Activated CD8-positive, alpha-beta memory T cell treated with anti-CD3 and anti-CD28 coated beads for 24 hours (primary cell): ENCODE measurements around the gene SPO11.
"Not testable (repeated sequence)": the region's sequence is repeated elsewhere in the genome, so short reads cannot be mapped to it uniquely, and the experiment has no call there.

Experiments
- DNase-seq: peaks from one replicate; pipeline ENCODE4 v3.0.0-alpha.2; 2020

Gene SPO11

DNA sequence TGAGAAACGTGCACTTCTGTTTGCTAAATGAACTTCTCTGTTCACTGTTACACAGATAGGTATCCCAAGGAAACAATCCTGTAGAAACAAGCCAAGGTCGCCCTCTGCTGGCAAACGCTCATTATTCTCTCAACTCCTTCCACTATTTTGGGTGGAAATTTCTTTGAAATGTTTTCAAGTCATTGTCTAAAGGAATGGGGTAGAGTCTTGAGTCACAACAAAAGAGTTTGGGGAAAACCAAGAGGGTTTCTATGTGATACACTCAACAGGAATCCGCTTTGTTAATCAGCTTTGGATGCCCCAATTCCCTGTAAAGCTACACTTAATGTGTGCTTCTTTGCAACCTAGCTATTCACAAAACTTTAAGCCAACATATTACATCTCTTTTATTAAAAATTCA is 16.9 kb downstream of the SPO11 start:
- peak; percentile 83 for DNase-seq

DNA sequence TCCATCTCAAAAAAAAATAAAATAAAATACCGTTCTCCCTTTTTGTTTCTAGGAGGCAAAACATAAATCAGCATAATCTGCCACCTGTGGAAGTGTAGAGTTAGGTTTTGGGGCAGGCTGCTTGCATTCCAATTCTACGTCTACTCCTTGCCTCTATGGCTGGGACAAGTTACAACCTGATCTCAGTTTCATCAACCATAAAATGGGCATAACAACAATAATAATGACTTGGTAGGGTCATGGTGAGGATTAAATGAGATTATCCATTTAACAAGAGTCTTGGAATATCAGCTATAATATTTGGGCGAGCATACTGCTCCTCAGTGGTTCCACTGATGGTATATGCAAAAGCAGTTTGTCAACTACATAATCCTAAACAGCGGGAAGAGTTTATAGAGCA is 17.8 kb downstream of the SPO11 start:
- no peak for DNase-seq

DNA sequence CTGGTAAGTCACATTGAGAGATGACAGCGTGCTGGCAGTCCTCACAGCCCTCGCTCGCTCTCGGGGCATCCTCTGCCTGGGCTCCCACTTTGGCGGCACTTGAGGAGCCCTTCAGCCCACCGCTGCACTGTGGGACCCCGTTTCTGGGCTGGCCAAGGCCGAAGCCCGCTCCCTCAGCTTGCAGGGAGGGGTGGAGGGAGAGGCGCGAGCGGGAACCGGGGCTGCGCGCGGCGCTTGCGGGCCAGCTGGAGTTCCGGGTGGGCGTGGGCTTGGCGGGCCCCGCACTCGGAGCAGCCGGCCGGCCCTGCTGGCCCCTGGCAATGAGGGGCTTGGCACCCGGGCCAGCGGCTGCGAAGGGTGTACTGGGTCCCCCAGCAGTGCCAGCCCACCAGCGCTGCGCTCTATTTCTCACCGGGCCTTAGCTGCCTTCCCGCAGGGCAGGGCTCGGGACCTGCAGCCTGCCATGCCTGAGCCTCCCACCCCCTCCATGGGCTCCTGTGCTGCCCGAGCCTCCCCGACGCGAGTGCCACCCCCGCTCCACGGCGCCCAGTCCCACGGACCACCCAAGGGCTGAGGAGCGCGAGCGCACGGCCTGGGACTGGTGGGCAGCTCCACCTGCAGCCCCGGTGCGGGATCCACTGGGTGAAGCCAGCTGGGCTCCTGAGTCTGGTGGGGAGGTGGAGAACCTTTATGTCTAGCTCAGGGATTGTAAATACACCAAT is 18.8 kb downstream of the SPO11 start:
- not testable (repeated sequence) for DNase-seq

DNA sequence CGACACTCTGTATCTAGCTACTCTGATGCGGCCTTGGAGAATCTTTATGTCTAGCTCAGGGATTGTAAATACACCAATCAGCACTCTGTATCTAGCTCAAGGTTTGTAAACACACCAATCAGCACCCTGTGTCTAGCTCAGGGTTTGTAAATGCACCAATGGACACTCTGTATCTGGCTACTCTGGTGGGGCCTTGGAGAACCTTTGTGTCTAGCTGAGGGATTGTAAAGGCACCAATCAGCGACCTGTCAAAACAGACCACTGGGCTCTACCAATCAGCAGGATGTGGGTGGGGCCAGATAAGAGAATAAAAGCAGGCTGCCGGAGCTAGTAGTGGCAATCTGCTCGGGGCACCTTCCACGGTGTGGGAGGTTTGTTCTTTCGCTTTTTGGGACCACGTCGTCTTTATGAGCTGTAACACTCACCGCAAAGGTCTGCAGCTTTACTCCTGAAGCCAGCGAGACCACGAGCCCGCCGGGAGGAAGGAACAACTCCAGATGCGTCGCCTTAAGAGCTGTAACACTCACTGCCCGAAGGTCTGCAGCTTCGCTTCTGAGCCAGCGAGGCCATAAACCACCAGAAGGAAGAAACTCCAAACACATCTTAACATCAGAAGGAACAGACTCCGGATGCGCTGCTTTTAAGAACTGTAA is 19.4 kb downstream of the SPO11 start:
- DNase-seq: not testable (repeated sequence)

DNA sequence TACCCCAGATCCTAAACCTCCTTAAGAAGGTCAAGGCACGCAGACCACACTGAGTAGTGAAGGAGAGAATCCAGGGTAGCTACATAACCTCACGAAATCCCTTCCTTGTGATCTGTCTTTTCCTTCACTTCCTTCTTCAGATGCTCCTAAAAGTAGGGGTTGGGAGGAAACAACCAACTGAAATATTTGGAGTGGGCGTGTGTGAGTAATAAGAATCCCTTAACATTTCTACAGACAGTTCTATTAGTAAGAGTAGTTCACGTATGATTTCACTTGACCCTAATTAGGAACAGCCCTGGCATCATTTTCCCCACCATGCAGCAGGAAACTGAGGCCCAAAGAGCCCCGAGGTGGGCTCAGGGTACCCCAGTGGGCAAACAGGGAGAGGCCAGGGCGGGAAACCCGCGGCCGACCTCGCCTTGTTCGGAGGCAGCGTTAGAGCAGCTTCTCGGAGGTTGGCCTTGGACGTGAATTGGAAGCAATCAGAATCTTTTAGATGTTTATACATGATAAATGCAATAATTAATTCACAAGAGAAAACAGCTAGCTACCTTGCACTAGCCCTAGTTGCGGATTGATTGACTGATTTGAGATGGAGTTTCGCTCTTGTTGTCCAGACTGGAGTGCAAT is 20.6 kb downstream of the SPO11 start:
- DNase-seq: no peak

DNA sequence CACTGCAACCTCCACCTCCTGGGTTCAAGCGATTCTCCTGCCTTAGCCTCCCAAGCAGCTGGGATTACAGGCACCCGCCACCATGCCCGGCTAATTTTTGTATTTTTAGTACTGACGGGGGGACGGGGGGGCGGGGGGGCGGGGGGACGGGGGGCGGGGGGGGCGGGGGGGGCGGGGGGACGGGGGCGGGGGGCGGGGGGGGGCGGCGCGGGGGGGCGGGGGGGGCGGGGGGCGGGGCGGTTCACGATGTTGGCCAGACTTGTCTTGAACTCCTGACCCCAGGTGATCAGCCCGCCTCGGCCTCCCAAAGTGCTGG is 21.1 kb downstream of the SPO11 start:
- DNase-seq: not testable (repeated sequence)

DNA sequence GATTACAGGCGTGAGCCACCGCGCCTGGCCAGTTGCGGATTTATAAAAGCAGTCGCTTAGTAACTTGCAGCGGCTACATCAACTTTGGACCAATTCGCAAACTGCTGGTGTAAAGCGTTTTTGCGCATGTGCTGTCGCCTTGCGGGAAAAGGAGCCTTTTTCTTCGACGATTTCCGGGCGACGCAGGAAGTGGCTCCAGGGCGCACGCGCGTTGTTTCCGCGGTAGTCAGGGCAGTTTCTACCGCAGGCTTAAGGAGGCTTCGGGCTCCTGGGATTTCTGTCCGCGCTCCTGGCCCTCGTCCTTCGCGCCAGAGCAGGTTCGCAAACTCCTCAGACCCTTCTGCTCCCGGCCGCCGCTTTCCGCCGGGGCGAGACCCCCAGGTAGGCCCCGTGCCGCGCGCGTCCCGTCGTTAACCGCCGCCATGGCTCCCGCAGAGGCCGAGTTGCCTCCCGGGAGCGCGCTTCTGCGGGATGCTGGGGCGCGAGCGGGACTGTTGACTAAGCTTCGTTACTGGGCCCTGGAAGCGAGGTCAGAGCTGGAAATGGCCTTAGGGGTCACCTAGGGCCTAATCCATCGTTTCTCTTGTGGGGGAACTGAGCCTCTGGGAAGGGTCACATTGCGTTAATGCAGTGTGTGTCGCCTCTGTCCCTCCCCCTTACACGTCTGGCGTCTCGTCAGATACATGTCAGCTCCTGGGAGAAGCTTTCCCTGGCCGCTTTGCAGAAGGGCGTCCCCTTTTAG is 21.6 kb downstream of the SPO11 start, which contains the start of gene RAE1:
RAE1 (plus strand) TSS at position 214 of the 742 bp plus-strand sequence. CDS start 2,784 bp downstream, outside the sequence.
- peak; percentile 94 for DNase-seq

DNA sequence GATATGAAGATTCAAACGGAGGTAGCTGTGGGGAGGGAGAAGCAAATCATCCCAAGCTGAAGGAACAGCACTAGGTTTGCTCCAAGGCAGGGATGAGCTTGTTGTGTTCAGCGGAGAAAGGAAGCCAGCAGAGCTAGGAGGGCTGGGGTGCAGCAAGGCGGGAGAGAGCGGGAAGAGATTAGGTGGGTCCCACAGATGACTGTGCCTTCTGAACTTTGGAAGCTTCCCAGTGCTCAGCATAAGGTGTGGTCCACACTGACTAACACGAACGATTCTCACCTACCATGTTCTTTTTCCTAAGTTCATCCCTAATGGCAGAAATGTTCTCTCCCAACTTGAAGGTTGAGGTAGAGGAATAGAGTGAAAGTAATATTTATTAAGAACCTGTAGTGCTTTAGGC is 22.7 kb downstream of the SPO11 start:
- DNase-seq: no peak

DNA sequence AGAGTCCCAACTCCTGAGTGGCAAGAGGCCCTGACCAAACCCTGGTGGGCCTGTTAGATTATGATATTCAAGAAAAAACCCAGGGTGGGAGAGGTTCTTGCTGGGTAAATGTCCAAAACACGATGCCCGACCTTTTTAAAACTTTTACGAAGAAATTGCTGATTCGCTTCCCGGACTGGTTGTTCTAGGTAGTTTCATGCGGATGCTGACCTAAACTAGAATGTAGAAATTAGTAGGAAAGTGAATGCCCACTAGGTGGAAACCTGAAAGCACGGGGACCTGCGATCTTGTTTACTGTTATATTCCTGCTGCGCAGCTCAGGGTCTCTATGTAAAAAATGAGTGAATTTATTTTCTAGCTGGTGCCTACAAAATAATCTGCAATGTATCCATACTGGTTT is 23.7 kb downstream of the SPO11 start:
- no peak for DNase-seq

DNA sequence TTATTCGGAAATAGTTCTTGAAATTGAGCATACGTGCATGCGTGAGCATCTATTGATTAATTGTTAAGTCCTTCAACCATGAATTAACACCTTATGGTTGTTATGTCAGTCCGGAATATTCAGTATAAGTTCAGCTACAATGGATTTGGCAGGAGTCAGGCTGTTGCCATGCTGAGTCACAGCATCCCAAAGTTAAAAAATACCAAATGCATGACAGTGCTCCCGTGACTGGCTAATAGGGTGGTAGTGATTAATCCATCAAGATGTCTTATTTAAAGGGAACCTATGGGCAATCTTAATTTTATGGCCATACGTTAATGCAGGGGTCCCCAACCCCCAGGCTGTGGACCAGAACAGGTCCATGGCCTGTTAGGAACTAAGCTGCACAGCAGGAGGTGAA is 31.9 kb downstream of the SPO11 start:
- no peak for DNase-seq

DNA sequence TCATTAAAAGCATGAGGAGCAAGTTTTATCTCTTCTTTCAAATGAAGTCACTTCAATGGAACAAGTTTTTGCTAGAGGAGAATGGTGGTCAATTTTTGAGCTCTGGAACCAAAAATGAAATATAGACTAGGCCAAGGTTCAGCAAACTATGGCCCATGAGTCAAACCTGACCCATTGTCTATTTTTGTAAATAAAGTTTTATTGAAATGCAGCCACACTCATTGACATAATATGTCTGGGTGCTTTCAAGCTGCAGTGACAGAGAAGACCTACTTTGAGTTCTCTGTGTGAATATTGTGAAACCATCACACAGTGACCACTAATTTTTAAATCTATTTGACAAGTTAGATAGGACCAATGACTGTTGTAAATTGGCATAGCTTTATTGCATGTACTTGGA is 34.8 kb downstream of the SPO11 start:
- DNase-seq: no peak

DNA sequence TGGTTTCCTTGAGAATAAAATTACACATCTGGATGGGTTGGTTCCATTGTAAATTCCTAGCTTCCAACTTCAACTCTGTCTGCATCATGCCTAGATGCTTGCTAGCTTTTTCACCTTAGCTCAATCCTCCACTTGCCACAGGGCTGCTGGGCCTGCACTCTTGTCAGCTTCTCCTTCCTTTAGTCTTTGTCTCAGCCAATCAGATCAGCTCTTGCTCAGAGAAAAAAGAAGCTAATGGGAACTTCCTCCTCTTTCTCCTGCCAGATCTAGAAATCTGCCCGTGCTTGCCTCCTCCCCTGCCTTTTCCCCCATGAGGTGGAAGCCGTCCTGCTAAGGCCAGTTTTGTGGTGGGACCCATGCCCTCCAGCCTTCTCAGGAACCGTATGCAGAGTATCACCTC is 40.0 kb downstream of the SPO11 start:
- no peak for DNase-seq

DNA sequence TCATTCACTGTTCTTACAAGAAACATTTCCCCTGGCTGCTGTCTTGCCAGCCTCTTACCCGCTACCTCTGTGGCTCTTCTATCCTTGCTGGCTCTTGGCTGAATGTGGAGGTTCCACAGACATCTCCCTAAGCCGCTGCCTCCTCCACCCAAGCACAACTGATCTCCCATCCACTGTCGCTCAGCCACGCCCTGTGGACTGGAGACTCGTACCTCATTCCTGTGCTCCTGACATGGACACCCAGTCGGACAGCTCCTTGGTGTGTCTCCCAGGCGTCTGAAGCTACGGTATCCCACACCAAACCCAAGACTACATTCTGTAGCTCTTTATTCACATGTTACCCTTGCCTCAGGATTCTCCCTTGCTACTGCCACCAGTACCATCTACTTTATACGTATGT is 40.7 kb downstream of the SPO11 start:
- no peak for DNase-seq

DNA sequence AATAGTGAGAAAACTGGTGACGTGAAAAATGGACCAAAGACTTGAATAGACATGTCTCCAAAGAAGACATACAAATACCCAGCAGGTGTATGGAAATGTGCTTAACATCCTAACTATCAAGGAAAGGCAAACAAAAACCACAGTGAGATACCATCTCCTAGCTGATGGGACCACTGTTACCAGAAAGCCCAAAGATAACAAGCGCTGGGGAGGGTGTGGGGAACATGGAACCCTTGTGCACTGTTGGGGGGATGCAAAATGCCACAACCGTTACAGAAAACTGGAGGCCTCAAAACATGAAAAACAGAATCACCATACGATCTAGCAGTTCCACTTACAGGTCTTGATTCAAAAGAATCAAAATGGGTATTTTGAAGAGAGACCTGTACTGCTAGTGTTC is 41.8 kb downstream of the SPO11 start:
- DNase-seq: no peak

DNA sequence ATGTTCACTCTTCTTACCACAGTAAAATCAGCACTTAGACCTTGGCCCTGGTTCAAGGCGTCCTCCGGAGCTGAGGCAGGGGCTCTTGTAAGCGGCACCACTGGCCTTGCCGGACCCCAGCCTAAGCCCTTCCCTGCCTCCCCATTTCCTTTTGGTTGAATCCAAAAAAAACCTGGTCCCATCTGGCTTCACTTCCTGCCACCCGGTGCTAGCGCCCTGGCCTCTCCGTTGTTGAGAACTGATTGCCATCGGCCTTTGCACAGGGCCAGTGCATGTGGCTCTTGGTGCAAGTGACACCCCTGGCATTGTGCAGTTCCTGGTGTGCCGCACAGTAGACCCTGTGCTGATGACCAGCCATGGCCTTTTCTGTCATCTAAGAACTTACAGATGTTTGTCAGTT is 42.6 kb downstream of the SPO11 start:
- no peak for DNase-seq

DNA sequence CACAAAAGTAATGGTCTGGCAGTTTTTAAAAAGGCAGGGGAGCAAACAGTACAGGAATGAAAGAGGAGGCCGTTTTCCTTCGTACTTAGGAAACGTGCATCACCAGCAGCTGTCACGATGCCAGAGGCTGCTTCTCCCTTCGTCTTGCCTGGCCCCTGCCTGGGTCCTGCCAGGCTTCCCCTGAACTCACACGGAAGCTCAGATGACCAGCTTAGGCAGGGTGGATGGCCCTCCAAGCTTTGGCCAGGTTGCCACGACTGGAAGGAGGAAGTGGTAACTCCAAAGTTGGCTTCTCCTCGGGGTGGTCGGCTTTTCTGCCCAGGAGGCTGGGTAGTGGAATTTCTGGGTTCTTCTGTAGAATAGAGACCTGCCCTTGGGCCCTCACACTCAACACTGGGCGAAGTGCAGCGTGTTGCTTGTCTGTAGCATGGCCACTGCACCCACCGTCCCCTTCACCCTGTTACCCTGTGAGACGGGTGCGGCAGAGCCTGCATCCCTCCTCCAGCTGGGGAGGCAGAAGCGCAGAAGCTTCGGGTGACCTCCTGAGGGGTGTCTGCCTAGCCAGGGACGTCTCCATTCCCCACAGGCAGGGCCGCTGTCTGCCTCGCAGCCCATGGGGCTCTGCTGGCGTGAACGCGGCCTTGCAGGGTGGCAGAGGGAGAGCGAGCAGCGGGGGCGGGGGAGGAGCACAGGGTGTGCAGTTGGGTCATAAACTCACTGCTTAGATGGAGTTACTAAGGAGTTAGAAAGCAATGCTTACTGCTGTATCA is 43.2 kb downstream of the SPO11 start:
- no peak for DNase-seq

DNA sequence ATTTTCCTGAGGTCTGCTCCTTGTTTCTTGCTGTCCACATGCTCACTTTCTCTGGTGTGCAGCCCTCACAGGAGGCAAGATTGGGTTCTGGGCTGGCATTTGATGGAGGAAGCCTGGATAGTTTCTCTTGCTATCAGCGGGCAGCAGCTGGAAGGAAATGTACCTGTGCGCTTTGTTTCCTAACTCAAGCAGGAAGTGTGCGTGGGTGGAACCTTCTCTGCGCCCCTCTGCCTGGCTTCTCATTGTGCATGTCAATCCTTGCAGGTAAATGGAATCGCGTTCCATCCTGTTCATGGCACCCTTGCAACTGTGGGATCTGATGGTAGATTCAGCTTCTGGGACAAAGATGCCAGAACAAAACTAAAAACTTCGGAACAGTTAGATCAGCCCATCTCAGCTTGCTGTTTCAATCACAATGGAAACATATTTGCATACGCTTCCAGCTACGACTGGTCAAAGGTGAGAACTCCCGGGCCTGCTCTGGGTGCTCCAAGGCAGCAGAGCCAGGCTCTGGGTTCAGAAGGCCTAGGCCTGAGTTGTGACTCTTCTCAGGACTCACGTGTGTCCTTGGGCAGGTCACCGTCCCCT is 44.8 kb downstream of the SPO11 start:
- DNase-seq: no peak

DNA sequence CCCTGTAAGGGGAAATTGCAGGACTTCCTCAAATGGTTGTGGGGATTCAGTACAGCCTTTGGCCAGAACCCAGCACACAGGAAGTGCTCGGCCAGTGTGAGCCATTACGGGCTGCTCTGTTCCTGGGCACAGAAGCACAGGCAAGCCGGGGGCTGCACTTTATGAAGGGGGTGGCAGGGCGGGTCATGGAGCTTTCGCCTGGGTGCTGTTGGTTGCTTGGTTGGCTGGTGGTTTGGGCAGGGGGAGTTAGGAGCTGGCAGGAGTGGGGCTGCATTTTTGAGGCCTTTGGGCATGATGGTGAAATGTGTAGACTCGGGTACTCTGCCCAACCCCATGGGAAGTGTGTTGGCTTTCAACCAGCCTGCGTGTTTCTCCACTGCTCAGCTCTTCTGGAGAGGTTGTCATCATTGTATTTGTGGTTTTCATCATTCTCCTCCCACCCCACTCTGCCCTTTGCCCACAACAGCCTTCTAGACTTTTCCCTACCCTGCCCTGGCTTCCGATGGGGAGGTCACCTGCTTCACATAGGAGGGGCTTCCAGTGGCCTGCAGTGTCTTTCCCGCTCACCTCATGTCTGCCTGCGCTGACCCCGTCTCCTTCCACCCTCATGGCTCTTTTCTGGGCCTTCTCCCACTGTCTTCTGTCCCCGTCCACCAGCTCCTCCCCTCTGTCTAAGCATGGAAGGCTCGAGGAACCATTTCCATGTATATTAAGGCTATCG is 45.5 kb downstream of the SPO11 start:
- no peak for DNase-seq

DNA sequence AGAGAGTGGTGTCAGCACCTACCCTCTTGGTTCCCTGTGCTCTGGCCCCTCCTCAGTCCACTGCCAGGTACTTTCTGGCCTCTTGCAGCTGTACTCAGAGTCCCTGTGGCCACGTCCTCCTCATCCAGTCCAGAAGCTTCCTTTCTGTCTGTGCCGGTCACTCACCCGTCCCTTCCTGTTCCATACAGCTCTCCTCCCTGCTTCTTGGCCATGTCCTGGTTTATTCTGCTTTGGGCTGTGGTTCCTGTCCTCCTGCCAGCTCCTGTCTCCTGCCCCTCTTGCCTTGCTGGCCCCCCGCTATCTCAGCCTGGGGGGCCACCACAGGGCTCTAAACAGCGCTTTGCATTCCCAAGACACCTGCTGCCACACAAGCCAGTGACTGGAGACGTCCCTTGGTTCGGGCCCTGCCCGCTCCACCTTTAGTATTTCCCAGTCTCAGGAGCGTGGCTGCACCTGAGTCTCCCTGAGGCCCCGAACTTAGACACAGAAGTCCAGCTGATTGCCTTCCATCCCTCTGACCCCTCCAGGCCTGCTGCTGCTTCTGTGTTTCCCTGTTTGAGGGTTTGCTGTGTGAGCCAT is 46.1 kb downstream of the SPO11 start:
- DNase-seq: no peak

DNA sequence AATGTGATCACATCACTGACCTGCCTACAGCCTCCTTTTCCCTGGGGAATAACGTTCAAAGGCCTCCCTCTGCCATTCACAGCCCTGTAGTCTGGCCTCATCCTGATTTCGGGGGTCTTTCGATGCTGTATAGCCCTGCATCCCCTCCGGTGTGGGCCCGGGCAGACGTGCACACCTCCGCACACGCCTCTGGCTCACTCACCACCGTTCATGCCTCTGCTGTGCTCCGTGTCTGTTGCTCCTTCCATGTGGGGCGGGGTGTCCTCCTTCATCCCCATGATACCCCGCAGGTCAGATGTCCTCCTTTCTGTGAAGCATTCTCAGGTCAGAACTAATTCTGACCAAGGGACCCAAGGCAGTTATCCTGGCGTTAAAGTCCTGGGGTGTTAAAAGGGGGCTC is 47.7 kb downstream of the SPO11 start:
- DNase-seq: no peak

DNA sequence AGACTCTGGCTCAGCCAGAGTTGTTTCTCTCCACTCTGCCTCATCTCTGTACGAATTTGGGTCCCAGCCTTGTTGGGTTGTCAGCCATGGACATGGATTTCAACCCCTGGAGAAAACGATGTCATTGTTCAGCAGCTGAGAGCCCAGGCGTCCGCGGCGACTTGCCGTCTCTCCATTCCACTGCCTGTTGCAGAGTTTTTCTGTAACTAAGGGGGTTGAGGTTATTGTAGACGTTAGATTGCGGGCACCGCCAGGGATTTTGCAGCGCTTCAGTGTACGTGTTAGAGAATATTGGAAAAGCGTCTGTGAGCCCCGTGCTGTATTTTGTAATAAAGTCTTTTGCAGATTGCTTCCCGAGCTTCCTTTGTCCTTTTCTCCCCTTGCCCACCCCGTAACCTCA is 48.5 kb downstream of the SPO11 start:
- no peak for DNase-seq
